ENCODE results near the gene TTN. TPM values are rescaled to one million over a fixed set of nuclear protein-coding genes. Genes with fewer than 3 reads are reported as not detected.

The TTN gene
- polyA plus RNA-seq, 10 donors = 125 to 407 (median 233) TPM

- no peak for DNase-seq
Measured at GRCh38 chr2:178498137-178498536, 309.1 kb downstream of the TTN start.

- DNase-seq = no peak
Measured at GRCh38 chr2:178496049-178496448, 311.2 kb downstream of the TTN start.

GRCh38 chr2:178491612-178492011, 315.6 kb downstream of the TTN start:
- DNase-seq = no peak

- no peak for DNase-seq
Measured at GRCh38 chr2:178485356-178485755, 321.9 kb downstream of the TTN start.

GRCh38 chr2:178484245-178485041, 322.8 kb downstream of the TTN start:
- DNase-seq = peak; percentile 11 to 21 (median 18)

GRCh38 chr2:178482437-178482836, 324.8 kb downstream of the TTN start:
- DNase-seq = no peak

GRCh38 chr2:178480227-178481181, 326.7 kb downstream of the TTN start, which contains the start of gene PLEKHA3:
TSS of gene PLEKHA3 (plus strand) at chr2:178480457. CDS start at chr2:178480870, 413 bp downstream.
- peak; percentile 94 to 97 (median 95) for DNase-seq

GRCh38 chr2:178479758-178480226, 327.4 kb downstream of the TTN start:
- DNase-seq = peak in 1 of 3 donors; percentile 24

GRCh38 chr2:178479275-178479616, 328.0 kb downstream of the TTN start:
- DNase-seq = no peak

GRCh38 chr2:178478439-178479274, 328.6 kb downstream of the TTN start, which contains the start of gene FKBP7:
TSS of gene FKBP7 (minus strand) at chr2:178478600. CDS start at chr2:178478499, 101 bp downstream.
- peak; percentile 87 to 97 (median 94) for DNase-seq

- DNase-seq = peak in 1 of 3 donors; percentile 29
Measured at GRCh38 chr2:178478130-178478438, 329.1 kb downstream of the TTN start.

- peak; percentile 29 to 75 (median 34) for DNase-seq
Measured at GRCh38 chr2:178477443-178478129, 329.6 kb downstream of the TTN start.

- DNase-seq = no peak
Measured at GRCh38 chr2:178476477-178476876, 330.7 kb downstream of the TTN start.

Other genes starting within 250 kb of the TTN start
- gene CCDC141, start 242.7 kb upstream of the TTN start, polyA plus RNA-seq (ENCODE audit: insufficient read length in 10 of 10) = 10 to 100 TPM; 32.4 to 94.7 (median 58.5) TPM